ENCODE results near the gene SLC6A12. TPM values are rescaled to one million over a fixed set of nuclear protein-coding genes. Genes with fewer than 3 reads are reported as not detected.

The SLC6A12 gene
- total RNA-seq, 1 donor from 2014 or later: 0.64 TPM

GRCh38 chr12:174124-174523, 39.8 kb downstream of the SLC6A12 start:
- no peak for DNase-seq
- H3K27ac Mint-ChIP-seq (ENCODE audit: unreplicated experiment): peak overlapping the region; percentile 96
- H3K36me3 Mint-ChIP-seq (ENCODE audit: unreplicated experiment): no peaks in the 10 kb centered on the region
- H3K4me3 Mint-ChIP-seq (ENCODE audit: unreplicated experiment): peak overlapping the region; percentile 57
- H3K9me3 Mint-ChIP-seq (ENCODE audit: unreplicated experiment): peaks cover 17% of the 10 kb centered on the region
- TF ChIP-seq, protein P1, sequence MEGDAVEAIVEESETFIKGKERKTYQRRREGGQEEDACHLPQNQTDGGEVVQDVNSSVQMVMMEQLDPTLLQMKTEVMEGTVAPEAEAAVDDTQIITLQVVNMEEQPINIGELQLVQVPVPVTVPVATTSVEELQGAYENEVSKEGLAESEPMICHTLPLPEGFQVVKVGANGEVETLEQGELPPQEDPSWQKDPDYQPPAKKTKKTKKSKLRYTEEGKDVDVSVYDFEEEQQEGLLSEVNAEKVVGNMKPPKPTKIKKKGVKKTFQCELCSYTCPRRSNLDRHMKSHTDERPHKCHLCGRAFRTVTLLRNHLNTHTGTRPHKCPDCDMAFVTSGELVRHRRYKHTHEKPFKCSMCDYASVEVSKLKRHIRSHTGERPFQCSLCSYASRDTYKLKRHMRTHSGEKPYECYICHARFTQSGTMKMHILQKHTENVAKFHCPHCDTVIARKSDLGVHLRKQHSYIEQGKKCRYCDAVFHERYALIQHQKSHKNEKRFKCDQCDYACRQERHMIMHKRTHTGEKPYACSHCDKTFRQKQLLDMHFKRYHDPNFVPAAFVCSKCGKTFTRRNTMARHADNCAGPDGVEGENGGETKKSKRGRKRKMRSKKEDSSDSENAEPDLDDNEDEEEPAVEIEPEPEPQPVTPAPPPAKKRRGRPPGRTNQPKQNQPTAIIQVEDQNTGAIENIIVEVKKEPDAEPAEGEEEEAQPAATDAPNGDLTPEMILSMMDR (IDR thresholded peaks at IDR 0.05; ENCODE audit: partially characterized antibody, unreplicated experiment): no peak
- peaks cover 38% of the 10 kb centered on the region for H3K27me3 Mint-ChIP-seq (ENCODE audit: unreplicated experiment)
- peaks cover 63% of the 10 kb centered on the region for H3K4me1 Mint-ChIP-seq (ENCODE audit: low read depth, unreplicated experiment)

DNA sequence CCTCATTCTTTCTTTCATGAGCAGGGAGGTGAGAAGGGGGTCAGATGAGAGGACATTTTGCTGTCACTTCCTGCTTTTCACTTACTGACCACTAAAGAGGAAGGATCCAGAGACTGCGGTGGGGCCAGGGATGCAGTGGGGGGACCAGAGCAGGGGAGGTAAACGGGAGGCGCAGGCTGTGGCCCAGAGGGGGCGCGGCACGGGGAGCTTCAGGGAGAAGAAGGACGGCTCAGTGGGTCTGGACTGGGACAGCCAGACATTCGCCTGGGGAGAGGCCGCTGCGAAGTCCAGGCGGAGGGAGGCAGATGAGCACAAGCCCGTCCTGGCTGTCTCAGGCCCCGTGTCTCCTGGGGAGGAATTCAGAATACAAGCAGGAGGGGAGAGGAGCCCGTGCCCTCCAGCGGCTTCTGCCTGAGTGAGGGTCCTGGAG, 41.2 kb downstream of the SLC6A12 start:
- H3K9me3 Mint-ChIP-seq (ENCODE audit: unreplicated experiment): peaks cover 13% of the 10 kb centered on the region
- H3K4me3 Mint-ChIP-seq (ENCODE audit: unreplicated experiment): peak overlapping the region; percentile 79
- TF ChIP-seq, protein P1 (IDR thresholded peaks at IDR 0.05; ENCODE audit: partially characterized antibody, unreplicated experiment): no peak
- H3K4me1 Mint-ChIP-seq (ENCODE audit: low read depth, unreplicated experiment): peaks cover 58% of the 10 kb centered on the region
- no peaks in the 10 kb centered on the region for H3K36me3 Mint-ChIP-seq (ENCODE audit: unreplicated experiment)
- peaks cover 27% of the 10 kb centered on the region for H3K27me3 Mint-ChIP-seq (ENCODE audit: unreplicated experiment)
- H3K27ac Mint-ChIP-seq (ENCODE audit: unreplicated experiment): peak overlapping the region; percentile 96
- DNase-seq: peak; percentile 66

DNA sequence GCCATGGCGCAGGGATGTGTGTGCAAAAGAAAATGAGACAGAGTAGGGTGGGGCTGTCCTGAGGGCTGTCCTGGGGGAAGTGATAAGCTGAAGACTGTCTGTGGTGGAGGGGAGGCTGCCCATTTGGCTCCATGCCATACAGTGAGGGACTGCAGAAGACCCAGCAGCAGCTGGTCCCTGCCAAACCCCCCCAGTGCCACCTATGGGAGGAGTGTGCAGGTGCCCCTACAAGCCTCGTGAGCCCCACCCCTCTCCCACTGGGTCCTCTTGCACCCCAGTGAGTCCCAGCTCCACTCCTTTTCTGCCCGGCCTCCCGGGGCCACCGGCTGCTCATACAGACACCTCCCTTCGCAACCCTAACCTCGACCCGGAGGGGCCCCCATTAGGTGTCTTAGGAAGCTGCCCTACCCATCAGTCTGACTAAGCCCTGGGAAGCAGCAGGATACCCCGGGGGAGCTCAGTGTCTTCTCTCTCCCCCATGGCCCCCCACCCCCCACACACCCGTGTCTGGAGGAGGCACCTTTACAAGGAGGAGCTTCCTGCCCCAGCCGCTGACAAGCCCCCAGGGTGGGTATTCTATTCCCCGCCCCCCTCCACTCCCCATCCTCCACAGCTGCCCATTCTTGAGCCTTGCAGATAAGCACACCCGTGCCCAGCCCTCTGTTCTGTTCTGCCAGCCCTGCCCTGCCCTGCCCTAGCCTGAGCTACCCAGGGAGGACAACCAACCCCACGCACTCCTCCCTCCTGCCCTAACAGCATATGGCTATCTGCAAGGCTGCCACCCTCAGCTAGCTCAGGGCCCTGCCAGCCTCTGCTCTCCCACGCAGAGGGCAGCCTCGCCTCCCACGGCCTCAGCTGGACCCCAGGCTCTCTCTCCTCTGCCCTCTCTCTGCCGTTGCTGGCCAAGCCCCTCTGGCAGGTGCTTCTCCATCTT, 41.9 kb downstream of the SLC6A12 start:
- Mint-ChIP-seq H3K4me3 (ENCODE audit: unreplicated experiment) (peak overlapping the region; percentile 79), H3K4me1 (ENCODE audit: low read depth, unreplicated experiment) (peaks cover 65% of the 10 kb centered on the region), H3K9me3 (ENCODE audit: unreplicated experiment) (peaks cover 15% of the 10 kb centered on the region), H3K27ac (ENCODE audit: unreplicated experiment) (peak overlapping the region; percentile 96), H3K27me3 (ENCODE audit: unreplicated experiment) (peaks cover 27% of the 10 kb centered on the region), H3K36me3 (ENCODE audit: unreplicated experiment) (no peaks in the 10 kb centered on the region)
- TF ChIP-seq, protein P1 (IDR thresholded peaks at IDR 0.05; ENCODE audit: partially characterized antibody, unreplicated experiment): no peak
- no peak for DNase-seq

DNA sequence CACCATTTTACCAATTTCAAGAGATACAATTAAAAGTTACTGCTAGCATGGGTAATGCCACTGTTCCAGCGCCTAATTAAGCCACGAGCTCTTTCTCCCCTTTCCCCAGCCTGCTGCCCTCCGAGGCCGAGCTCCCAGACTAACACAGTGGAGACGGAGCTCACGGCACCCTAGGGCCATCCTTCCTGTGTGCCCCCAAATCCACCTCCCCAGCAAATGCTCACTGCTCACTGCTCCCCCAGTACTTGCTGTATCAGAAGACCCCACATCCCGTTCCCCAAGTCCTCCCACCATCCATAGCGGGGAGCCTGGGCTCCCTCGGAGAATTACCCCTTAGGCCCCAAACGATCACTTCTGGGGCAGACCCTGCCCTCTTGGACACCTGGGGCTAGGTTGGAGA, 42.7 kb downstream of the SLC6A12 start:
- H3K4me1 Mint-ChIP-seq (ENCODE audit: low read depth, unreplicated experiment): peaks cover 69% of the 10 kb centered on the region
- no peak overlapping the region for H3K27ac Mint-ChIP-seq (ENCODE audit: unreplicated experiment)
- peaks cover 25% of the 10 kb centered on the region for H3K27me3 Mint-ChIP-seq (ENCODE audit: unreplicated experiment)
- TF ChIP-seq, protein P1 (IDR thresholded peaks at IDR 0.05; ENCODE audit: partially characterized antibody, unreplicated experiment): no peak
- no peaks in the 10 kb centered on the region for H3K36me3 Mint-ChIP-seq (ENCODE audit: unreplicated experiment)
- no peak for DNase-seq
- H3K9me3 Mint-ChIP-seq (ENCODE audit: unreplicated experiment): peaks cover 10% of the 10 kb centered on the region
- peak overlapping the region; percentile 52 for H3K4me3 Mint-ChIP-seq (ENCODE audit: unreplicated experiment)

All from glutamatergic neuron (in vitro differentiated cells).